ENCODE measurements around the gene COL7A1. TPM values are rescaled to one million over a fixed set of nuclear protein-coding genes. Genes with fewer than 3 reads are reported as not detected.

Gene COL7A1
- total and polyA plus RNA-seq, 2 of the 13 experiments (the other 11 are each of a cell fraction or from before 2014, with no cell fraction given) = 2.7 to 11.7 TPM

DNA sequence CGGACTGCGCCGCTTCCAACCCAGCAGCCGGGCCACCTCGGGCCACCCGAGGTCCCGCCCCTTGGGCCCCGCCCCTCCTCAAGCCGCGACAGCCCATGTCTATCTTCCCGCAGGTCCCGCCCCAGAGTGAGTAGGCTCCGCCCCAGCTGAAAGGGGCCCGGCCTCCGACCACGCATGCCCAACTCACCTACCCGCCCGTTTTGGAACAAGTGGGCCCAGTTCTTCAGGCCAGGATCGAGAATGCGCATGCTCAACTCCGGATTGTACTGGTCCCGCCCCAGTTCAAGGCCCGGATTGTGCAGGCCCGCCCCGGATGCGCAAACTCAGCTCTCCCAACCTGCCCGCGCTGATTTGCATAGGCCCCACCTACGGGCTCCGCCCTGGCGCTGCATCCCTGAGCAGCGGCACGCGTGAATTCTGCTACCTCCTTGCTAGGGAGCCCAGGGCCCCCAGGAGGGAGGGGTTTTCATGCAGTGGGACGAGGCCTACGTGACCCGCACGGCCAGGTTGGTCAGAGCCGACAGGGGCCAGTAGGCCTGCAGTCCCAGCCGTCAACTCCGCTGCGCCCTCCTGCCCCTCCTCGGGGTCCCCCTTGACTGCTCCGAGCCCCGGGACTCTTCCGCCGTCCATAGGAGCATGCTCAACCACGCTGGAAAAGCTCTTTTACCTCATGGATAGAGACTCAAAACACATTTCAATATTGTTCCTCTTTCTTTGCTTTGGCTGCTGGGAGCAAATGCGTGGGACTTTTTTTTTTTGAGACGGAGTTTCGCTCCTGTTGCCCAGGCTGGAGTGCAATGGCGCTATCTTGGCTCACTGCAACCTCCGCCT lies 38.1 kb downstream of the COL7A1 start, which contains the start of gene PFKFB4 (continued):
- TF ChIP-seq ZNF180 (CRISPR knock-in tag; IDR thresholded peaks at IDR 0.05; ENCODE audit: borderline replicate concordance, low read depth) (no peak), GABPA (IDR thresholded peaks at IDR 0.05; ENCODE audit: low read depth, low read length) (no peak), GABPA (CRISPR knock-in tag; IDR thresholded peaks at IDR 0.05; ENCODE audit: low read depth) (no peak; the same call in 1 of the 2 replicates), ZNF318 (CRISPR knock-in tag; IDR thresholded peaks at IDR 0.05) (no peak; the same call in 1 of the 2 replicates), BCLAF1 (IDR thresholded peaks at IDR 0.05) (no peak), SPEN (CRISPR knock-in tag; IDR thresholded peaks at IDR 0.05; ENCODE audit: low read depth) (peak; percentile 61; the same call in 1 of the 2 replicates), SATB2 (CRISPR knock-in tag; IDR thresholded peaks at IDR 0.05) (no peak), ZNF562 (CRISPR knock-in tag; IDR thresholded peaks at IDR 0.05; ENCODE audit: borderline replicate concordance) (no peak), ZNF225 (CRISPR knock-in tag; IDR thresholded peaks at IDR 0.05) (no peak), CREM (IDR thresholded peaks at IDR 0.05) (peak; percentile 67), CREM (CRISPR knock-in tag; IDR thresholded peaks at IDR 0.05) (no peak), ZNF878 (CRISPR knock-in tag; IDR thresholded peaks at IDR 0.05) (no peak), DR1 (CRISPR knock-in tag; IDR thresholded peaks at IDR 0.05) (peak; percentile 68)
- TF ChIP-seq, protein P1, sequence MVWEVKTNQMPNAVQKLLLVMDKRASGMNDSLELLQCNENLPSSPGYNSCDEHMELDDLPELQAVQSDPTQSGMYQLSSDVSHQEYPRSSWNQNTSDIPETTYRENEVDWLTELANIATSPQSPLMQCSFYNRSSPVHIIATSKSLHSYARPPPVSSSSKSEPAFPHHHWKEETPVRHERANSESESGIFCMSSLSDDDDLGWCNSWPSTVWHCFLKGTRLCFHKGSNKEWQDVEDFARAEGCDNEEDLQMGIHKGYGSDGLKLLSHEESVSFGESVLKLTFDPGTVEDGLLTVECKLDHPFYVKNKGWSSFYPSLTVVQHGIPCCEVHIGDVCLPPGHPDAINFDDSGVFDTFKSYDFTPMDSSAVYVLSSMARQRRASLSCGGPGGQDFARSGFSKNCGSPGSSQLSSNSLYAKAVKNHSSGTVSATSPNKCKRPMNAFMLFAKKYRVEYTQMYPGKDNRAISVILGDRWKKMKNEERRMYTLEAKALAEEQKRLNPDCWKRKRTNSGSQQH (CRISPR knock-in tag; IDR thresholded peaks at IDR 0.05; ENCODE audit: low read depth) = peak; percentile 75; the same call in 1 of the 2 replicates
- TF ChIP-seq, protein P2, sequence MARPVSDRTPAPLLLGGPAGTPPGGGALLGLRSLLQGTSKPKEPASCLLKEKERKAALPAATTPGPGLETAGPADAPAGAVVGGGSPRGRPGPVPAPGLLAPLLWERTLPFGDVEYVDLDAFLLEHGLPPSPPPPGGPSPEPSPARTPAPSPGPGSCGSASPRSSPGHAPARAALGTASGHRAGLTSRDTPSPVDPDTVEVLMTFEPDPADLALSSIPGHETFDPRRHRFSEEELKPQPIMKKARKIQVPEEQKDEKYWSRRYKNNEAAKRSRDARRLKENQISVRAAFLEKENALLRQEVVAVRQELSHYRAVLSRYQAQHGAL (CRISPR knock-in tag; IDR thresholded peaks at IDR 0.05; ENCODE audit: not compliant biosample characterization) = no peak
- TF ChIP-seq, protein P3, sequence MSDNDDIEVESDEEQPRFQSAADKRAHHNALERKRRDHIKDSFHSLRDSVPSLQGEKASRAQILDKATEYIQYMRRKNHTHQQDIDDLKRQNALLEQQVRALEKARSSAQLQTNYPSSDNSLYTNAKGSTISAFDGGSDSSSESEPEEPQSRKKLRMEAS (IDR thresholded peaks at IDR 0.05) = peak; percentile 88

Measured in HepG2 (cell line).